ENCODE results near the gene XIRP2. TPM values are rescaled to one million over a fixed set of nuclear protein-coding genes. Genes with fewer than 3 reads are reported as not detected.

XIRP2 gene
- total and polyA plus RNA-seq, 10 of the 15 experiments (the other 5 are each of a cell fraction or from before 2014, with no cell fraction given) = 0.03 TPM; not detected in 9

DNA sequence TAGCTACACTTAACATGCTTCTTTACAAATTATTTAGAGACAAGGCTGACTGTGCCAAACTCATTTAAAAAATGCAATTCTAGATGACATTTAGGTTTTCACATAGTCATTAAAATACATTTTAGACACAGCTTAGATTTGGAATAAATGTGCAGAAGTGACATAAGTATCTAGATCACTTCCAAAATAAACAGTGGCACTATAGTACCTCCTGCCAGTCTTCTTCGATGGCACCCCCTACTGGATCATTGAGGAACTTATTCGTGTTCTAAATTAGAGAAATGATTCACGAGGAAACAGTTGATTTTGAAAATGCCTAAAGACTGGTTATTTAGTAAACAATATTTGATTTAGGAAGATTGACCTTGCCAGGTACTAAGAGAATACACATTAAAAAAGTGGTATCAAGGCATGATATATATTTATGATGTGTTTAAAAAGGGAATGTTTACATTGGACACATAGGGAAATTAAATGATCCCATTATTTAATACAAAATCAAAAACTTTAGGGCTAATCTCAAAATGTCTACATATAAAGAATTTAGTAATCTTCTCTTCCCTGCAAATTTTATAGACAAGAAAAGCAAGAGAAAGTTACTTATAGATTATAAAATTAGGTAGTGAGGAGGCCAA is 323.9 kb downstream of the XIRP2 start:
- ATAC-seq = peak; percentile 72
- TF ChIP-seq YBX1 (IDR thresholded peaks at IDR 0.05) = no peak
- TF ChIP-seq, protein P1, sequence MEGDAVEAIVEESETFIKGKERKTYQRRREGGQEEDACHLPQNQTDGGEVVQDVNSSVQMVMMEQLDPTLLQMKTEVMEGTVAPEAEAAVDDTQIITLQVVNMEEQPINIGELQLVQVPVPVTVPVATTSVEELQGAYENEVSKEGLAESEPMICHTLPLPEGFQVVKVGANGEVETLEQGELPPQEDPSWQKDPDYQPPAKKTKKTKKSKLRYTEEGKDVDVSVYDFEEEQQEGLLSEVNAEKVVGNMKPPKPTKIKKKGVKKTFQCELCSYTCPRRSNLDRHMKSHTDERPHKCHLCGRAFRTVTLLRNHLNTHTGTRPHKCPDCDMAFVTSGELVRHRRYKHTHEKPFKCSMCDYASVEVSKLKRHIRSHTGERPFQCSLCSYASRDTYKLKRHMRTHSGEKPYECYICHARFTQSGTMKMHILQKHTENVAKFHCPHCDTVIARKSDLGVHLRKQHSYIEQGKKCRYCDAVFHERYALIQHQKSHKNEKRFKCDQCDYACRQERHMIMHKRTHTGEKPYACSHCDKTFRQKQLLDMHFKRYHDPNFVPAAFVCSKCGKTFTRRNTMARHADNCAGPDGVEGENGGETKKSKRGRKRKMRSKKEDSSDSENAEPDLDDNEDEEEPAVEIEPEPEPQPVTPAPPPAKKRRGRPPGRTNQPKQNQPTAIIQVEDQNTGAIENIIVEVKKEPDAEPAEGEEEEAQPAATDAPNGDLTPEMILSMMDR (IDR thresholded peaks at IDR 0.05 in 2 of 3, conservative IDR thresholded peaks at IDR 0.05 in 1 of 3; ENCODE audit: control insufficient read depth in 2 of 3, extremely low read depth in 1 of 3, insufficient read depth in 1 of 3, low read depth in 3 of 3, low read length in 3 of 3) = peak; percentile 58 to 67 (median 60); a peak in 5 of 6 replicates
- TF ChIP-seq RAD21 (IDR thresholded peaks at IDR 0.05; ENCODE audit: insufficient read depth, low read depth, low read length) = peak; percentile 57
- peak; percentile 50; the same call in 1 of the 2 replicates for TF ChIP-seq SMC3 (IDR thresholded peaks at IDR 0.05; ENCODE audit: borderline replicate concordance, low read length)
- TF ChIP-seq, protein P2, sequence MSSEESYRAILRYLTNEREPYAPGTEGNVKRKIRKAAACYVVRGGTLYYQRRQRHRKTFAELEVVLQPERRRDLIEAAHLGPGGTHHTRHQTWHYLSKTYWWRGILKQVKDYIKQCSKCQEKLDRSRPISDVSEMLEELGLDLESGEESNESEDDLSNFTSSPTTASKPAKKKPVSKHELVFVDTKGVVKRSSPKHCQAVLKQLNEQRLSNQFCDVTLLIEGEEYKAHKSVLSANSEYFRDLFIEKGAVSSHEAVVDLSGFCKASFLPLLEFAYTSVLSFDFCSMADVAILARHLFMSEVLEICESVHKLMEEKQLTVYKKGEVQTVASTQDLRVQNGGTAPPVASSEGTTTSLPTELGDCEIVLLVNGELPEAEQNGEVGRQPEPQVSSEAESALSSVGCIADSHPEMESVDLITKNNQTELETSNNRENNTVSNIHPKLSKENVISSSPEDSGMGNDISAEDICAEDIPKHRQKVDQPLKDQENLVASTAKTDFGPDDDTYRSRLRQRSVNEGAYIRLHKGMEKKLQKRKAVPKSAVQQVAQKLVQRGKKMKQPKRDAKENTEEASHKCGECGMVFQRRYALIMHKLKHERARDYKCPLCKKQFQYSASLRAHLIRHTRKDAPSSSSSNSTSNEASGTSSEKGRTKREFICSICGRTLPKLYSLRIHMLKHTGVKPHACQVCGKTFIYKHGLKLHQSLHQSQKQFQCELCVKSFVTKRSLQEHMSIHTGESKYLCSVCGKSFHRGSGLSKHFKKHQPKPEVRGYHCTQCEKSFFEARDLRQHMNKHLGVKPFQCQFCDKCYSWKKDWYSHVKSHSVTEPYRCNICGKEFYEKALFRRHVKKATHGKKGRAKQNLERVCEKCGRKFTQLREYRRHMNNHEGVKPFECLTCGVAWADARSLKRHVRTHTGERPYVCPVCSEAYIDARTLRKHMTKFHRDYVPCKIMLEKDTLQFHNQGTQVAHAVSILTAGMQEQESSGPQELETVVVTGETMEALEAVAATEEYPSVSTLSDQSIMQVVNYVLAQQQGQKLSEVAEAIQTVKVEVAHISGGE (CRISPR knock-in tag; IDR thresholded peaks at IDR 0.05) = no peak
- BruUV-seq (replicated peaks) = no TSS peak

More for the DNA sequence above, 323.9 kb downstream of the XIRP2 start:
- Histone ChIP-seq H3K27ac (ENCODE audit: control insufficient read depth, insufficient read depth) (no peak overlapping the region), H3K9ac (ENCODE audit: control insufficient read depth, insufficient read depth, low read length) (no peak overlapping the region), H2AFZ (ENCODE audit: control insufficient read depth, low read depth, low read length) (no peak overlapping the region), H3K36me3 (ENCODE audit: control insufficient read depth in 2 of 2, insufficient read depth in 2 of 2, low read length in 1 of 2) (no peaks in the 10 kb centered on the region), H3K9me3 (replicated peaks; ENCODE audit: control insufficient read depth, insufficient read depth, low read length) (no peaks in the 10 kb centered on the region), H3K27me3 (replicated peaks in 1 of 2; ENCODE audit: control insufficient read depth in 2 of 2, insufficient read depth in 2 of 2, low read length in 1 of 2) (no peaks in the 10 kb centered on the region), H4K20me1 (ENCODE audit: control insufficient read depth, insufficient read depth) (no peaks in the 10 kb centered on the region), H3K4me3 (no peak overlapping the region), H3K4me2 (ENCODE audit: control insufficient read depth, insufficient read depth) (no peak overlapping the region), H3K79me2 (ENCODE audit: control insufficient read depth, insufficient read depth, low read length) (no peaks in the 10 kb centered on the region), H3K4me1 (ENCODE audit: control insufficient read depth, insufficient read depth, low read length) (no peaks in the 10 kb centered on the region)
- RAD21 ChIA-PET (ENCODE audit: unreplicated experiment) = interaction anchor here (1.3 to 2.7 kb wide), 2 partner anchors 512 to 672 kb away, joined by 3 to 13 read pairs; no protein-coding TSS in a partner anchor
- DNase-seq (ENCODE audit: low read depth, low spot score) (no peak), FAIRE-seq (peak; percentile 66)
- POLR2A ChIA-PET = no interaction called here
- 1% methylated on average over 3 of the region's 3 CpGs for WGBS (ENCODE audit: insufficient coverage, insufficient replicate concordance, low lambda C conversion rate, missing lambda C conversion rate)
- intact Hi-C loops (cut with micrococcal nuclease; ENCODE audit: unreplicated experiment) (loop anchor here (1.0 to 5.0 kb wide), 3 partner anchors 510 to 673 kb away; no protein-coding TSS in a partner anchor), in situ Hi-C loops (cut with MboI) (no loop called here)
- CTCF ChIA-PET = interaction anchor here (0.6 to 2.9 kb wide), 11 partner anchors 8 to 908 kb away, joined by 3 to 19 read pairs (median 5); no protein-coding TSS in a partner anchor
- SMC1A ChIA-PET (ENCODE audit: uncharacterized antibody, unreplicated experiment) = interaction anchor here (1.0 to 2.8 kb wide), 4 partner anchors 10 to 672 kb away, joined by 3 to 15 read pairs (median 4); no protein-coding TSS in a partner anchor
